SK-N-MC (cell line): Measurements from ENCODE around the gene SEMA4D.

ENCODE experiments used
- EZH2 ChIP-seq: fragments of 200-600 bp; sonication (generic); IDR thresholded peaks from one replicate; pipeline ENCODE4 v1.6.1; 2017; ENCODE audit warnings: antibody characterized with exemption
- POLR2AphosphoS5 ChIP-seq: IDR thresholded peaks from 2 replicates; pipeline ENCODE4 v1.6.1; 2012; ENCODE audit warnings: mild to moderate bottlenecking, low read depth, low read length, borderline replicate concordance

- no peak for TF ChIP-seq POLR2AphosphoS5
- no peak for TF ChIP-seq EZH2
These were observed 138.9 kb downstream of the SEMA4D start for GRCh38 chr9:89358985-89359384.
